Measurements from ENCODE around the gene KCNJ9.

KCNJ9 gene

DNA sequence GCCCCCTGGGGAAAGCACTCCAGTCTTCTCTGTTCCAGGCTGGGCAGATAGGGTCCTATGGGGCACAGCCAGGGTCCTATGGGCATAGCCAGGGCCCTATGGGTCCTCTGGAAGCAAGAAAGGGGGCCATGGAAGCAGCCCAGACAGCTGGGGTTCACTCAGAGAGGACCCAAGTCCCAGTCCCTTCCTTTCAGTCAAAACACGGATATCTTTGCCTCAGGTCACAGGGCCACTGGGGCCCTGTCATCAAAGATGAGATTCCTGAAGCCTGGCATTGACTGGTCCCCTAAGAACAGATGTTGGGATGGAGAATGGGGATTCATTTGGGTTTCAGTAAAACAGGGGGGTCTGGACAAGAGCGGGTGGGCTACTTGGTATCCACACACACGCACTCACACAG is 8.5 kb downstream of the KCNJ9 start:
- no peak for DNase-seq

DNA sequence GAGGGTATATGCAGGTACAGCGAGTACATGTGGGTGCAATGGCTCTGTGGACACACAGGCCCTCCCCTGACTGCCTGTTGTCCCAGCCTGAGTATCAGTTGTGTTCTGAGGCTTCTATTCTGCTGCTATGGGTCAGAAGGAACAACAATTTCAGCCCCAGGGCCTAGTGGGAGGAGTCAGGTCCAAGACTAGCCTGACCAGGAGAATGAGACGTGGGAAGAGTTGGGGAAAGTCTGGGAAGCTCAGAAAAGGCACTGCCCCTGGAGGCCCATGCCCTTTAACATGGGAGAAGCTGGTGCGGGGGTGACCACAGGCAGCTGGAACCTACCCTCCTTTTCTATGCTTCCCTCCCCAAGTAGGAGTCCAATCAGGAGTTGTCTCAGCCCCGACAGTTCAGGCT is 9.4 kb downstream of the KCNJ9 start:
- no peak for DNase-seq

DNA sequence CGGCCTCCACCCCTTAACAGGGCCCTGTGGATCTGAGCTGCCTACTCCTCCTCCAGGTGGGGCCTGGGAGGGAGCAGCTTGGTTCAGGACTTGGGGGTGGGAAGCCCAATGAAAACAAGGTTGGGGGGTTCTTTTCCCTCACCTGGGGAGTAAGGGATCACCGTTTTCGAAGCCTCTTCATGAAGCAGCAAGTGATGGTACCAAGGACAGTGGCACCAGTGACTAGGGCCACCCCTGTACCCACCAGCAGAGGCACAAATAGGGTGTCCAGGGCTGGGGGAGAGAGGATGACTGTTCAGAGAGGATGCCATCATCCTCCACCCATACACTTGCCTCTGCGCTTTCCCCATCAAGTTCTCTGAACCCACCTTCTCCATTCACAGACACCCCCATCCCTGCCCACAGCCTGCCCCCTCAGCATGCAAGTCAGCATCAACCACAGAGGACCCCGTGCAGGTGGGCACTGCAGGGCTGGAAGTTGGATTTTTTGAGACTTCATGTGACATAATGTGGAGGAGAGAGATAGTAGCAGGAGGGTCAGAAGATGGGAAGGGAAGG is 10.4 kb downstream of the KCNJ9 start:
- no peak for DNase-seq

DNA sequence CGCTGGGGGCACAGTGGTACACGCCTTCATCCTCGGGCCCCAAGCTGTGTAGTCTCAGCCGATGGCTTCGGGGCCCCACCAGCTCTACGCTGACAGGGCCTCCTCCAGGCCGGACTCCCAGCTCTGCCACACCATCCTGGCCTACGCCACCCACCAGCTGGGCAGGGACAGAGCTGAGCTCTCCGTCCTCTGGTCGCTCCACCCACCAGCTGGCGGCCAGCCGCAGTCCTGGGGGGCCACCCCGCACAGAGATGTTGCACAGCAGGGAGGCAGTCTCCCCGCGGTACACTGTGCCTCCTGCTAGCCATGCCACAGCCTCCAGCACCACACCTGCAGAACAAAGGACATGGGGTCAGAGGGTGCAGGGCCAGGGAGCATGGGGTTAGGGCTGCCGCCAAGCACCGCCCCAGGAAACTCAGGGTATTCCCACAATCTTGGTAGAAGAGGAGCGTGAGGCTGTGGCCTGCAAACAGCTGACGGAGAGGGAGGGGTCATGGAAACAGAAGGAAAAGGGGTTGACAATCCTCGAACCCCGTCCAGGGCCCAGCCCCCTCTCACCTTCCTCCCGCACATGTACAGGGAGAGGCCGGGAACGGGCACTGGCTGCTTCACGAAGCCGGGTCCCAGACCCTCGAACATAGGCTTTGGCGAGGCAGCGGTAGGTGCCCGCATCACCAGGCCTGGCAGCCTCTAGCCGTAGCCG is 11.2 kb downstream of the KCNJ9 start:
- DNase-seq, result no peak

DNA sequence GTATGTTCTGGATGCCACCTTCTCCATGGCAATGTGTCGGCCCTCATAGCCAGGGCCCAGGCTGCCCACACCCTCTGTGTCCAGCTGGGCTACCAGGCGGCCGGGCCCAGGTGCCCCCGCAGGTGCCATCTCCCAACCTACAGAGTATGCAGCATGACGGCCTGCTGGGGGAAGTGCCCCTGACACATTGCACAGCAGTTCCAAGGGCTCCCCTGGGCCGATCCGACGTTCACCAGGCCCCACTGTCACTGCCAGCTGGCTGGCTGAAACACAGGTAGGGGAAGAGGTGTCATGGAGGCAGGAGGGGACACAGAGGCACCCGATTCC is 11.7 kb downstream of the KCNJ9 start:
- no peak for DNase-seq

DNA sequence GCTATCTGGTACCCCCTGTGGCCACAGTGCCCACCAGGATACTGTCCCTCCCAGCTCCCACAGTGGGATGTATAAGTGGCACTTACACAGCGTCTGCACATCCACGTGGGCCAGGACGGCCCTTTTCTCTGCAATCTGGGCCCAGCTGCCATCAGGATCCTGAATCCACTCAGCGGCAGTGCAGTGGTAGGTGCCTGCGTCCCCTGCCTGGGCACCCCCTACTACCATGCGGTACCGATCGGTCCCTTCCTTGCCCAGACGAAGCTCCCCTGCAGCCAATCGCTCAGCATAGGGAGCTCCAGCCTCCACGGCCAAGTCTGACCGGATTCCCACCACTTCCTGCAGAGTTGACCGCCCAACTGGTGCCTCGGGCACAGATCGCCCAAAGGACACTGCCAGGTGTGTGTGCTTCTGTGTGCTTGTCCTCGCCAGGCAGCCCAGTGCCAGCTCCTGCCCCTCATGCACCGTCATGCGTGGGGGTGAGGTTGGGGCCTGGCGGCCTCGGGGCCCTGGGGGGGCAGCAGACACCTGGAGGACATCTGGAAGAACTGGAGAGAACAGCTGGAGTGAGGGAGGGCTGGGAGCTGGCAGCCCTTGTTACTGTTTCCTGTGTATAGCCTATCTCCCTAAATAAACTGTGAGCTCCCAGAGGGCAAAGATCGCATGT is 12.4 kb downstream of the KCNJ9 start:
- no peak for DNase-seq

DNA sequence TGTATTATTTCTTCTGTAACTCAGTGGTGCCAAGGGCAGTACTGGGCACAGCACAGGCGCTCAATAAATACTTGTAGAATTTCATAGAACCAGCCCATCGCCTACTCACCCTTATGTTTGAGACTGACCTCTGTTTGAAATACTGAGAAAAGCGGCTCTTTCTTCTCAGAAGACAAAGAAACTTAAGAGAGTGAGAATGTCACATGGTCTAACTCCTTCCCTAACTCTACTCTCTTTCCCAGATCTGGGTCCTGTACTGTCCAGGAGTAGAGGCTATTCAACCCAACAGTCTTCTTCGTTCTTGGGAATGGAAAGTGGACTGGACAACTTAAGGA is 12.9 kb downstream of the KCNJ9 start:
- no peak for DNase-seq

DNA sequence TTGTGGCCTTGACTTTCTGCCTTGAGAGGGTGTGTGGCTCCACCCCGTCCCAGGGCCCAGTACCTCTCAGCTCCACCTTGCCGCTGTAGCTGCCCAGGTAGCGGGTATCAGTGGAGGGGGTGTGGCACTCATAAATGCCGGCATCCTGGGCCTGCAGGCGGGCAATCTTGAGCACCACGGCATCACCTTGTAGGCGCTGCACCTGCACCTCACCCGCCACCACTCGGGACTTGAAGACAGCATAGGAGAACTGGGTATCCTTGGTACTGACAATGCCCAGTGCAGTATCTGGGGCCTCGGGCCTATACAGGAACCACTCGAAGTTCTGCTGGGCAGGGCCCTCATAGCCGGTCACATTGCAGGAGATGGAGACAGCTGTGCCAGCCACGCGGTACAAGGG is 13.5 kb downstream of the KCNJ9 start:
- no peak for DNase-seq

DNA sequence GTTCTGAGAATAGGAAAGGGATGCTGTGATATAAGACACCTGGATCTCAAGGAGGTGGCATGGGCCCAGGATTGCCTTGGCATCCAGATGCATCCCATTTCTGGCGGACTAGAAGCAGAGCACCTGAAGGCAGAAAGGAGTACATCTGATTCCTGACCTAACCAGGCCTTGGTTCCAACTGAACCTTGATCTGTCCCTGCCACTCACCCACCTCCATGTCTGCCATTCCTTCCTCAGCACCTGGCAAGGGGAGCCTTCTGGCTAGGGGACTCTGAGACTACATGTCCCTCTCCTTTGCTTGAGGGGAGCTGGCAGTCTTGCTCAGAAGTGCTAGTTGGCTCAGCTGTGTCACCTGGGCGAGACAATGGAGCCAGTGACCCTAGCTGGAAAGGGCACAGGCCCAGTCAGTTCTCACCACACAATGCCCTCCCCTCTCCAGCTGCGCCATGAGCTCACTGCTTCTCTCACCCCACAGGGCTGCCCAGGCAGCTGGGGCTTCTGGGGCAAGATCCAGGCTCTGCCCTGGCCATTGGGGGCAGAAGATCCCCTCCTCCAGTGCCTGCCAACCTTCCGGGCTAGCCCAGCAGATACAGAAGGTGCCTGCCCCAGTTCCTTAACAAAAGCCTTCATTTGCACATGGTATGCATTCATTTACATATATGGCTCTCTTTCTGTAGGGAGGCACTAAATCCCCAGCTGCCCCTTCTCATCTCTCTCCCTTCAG is 14.2 kb downstream of the KCNJ9 start:
- DNase-seq, result no peak

DNA sequence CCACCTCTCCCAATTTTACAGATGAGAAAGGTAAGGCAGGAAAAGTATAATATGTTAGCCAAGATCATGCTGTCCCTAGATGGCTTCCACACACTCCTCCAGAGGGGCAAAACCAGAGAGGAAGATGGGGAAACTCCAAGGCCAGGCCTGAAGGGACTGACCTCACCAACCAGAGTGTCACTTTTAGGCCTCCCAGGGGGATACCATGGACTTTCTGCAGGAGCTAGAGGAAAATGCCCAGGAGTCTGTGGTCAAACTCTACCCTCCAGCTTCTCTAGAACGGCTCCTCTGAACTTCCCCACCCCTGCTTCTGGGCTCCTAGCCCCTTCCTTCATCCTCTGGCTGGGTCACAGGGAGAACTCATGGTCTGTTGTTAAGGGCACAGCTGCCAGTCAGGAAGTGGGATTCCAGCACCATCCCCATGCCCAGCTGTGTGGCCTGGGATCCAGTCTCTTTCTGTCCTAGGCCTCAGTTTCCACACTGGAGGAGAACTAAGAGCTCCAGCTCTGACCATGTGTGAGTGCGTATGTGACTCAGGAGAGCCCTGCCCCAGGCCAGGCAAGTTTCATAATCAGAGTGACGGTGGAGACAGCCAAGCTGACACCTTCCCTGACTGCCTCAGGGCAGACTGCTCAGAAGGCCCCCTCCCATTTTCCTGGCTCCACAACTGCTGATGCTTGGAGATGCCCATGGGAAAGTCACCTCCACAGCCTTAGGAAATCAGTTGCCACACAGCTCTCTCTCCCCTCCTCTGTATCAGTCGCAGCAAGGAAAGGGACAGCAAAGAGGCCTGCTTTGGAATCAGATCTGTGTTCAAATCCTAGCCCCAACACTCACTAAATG is 15.2 kb downstream of the KCNJ9 start:
- DNase-seq, result no peak

DNA sequence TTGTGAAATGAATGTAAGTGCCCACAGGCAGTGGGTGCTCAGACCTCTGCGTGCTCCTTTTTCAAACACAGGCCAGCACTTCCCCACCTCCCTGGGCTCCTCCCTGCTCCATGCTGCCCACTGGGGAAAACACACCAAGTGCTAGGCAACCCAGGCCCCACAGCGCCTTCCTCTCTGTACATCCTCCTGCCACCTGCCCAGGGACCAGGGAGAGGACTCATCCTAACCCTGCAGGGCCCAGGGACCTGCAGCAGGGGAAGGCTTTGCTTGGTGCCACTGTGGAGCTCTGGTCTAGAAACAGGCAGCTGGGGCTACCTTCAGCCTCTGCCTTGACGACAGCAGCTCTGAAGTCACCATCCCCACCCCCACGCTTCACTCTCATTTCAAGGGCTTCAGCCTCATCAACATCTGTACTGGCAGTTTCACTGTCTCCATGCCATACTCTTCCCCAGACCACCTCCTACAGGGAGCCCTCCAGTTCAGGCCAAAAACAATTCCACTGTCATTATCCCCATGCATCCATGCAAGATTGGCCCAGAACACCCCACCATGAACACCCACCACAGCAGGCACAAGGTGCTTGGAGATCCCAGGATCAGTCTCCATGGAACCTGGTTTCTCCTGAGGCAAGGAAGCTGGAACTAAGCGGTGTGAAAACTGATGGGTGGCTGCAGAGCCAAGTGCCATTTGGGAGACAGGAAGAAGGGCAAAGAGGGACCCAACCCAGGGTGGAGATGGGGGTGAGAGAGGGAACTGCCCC is 16.0 kb downstream of the KCNJ9 start:
- no peak for DNase-seq

DNA sequence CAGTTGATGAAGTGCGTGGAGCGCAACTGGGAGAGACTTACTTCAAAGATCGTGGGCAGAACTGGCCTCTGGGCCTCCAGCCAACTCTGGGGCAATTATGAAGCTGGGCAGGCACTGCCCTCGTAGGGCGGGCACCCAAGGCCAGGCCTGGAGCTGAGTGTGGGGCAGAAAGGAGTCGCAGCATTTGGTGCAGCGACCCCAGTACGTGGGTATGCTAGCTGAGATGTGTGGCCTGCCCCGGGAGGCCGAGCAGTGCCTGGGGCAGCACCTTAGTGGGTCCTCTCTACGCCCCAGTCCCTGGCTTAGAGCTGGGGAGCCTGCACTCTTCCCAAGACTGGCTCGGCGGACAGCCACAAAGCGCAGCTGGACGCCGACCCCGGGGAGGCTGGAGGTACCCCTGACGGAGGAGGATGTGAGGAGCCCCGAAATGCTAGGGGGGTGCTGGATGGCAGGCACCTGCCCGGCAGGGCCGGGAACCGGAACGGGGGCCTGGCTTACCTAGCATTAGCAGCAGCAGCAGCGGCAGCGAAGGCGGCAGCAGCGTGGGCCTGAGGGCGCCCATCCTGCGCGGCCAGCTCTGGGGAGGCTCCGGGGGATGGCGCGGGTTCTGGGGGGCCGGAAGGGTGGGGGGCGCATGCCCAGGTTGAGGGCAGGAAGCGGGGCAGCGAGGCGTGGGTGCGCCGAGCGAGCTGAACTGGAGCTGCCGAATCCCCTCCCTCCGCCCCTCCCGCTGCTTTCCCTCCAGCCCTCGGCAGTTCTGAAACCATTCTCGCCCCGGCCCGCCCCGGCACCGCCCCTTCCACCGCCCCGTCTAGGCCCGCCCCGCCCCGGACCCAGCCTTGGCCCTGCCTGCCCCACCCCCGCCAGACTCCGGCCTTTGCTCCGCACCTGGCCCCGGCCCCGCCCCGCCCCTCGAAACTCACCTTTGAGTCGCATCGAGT is 16.8 kb downstream of the KCNJ9 start, which contains the start of gene IGSF8:
Gene IGSF8, minus strand, starts transcription at position 709 of the 941 bp plus-strand sequence. Its CDS starts 147 bp downstream, at position 562.
- DNase-seq, result peak; percentile 86

DNA sequence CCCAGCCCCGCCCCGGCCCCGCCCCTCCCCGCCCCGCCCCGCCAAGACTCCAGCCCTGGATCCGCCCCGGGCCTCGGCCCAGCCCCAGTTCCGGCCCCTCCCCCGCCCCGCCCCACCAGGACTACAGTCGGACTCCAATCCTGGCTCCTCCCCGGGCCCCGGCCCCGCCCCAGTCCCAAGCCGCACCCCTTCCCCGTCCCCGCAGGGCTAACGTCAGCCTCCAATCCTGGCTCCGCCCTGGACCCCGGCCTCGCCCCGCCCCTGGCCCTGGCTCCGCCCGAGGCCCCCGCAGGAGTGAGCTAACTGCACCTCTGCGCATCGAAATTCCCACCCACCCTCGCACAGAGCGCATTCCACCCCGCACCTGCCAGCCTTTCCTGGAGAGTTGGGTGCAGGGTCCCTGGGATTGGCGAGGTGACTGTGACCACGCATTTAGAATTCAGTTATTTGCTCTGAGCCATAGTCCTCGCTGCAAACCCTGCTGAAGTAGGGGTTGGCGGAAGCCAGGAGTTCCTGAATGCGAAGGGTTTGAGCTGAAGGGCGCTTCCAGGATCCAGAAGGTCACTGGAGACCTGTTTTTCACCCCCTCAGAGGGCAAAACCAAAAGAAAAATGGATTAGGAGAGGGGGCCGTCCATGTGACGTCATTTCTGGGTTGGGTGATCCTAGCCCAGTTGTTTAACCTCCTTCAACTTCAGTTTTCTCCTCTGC is 17.7 kb downstream of the KCNJ9 start:
- DNase-seq, result peak; percentile 89

DNA sequence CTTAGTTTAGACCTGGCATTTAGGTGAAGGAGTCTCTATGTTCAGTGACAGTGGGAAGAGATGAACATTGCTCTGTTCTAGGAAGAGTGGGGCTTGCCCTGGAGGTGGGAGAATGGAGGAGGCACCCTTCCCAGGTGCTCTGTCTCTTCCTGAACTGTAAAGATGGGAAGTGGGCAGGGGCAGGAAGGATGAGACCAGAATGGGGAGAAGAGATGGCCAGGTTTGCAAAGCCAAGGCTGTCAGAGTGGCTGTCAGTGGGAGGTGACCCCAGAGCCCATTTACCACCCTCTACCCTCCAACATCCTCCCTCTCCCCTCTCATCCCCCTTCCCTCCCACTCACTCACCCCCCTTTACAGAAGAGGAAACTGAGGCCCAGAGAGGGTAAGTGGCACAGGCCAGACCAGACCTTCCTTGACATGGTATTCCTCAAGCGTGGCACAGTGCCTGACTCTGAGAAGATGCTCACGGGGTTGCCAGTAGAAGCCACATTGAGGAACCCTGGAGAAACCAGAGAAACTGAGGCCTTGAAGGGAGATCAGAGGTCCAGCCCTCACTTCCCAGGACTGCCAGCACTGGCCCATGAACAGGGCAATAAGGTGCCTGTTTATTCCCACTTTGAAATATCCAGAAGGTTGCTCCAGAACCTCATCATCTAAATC is 18.5 kb downstream of the KCNJ9 start:
- no peak for DNase-seq

DNA sequence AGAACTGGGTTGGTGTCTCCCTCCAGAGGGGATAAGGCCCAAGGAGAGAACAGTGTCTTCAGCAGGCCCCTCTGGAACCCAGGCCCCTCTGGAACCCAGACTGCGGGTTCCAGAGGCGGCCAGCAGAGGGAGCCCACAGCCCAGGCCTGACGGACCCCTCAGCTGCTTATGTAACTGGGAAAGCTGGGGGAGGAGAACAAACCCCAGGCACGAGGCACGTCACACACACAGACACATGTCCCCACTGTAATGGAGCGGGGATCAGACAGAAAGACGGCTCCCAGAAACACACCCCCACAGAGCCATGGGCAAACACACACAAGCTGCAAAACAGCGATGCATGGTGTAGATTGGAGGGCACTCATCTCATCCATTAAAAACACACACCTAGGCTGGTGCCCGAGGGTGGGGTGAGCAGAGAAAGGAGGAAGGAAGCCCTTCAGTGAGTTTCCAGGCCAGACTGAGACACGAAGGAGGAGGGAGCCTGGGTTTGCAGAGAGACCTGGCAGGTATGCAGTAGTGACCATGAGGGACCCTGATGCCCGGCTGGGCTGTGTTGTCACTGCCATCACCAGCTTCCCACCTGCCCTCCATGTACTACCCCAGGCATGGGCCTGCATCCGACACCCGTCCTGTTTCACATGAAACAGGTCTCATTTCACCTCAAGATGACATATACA is 19.8 kb downstream of the KCNJ9 start:
- DNase-seq, result peak; percentile 80

DNA sequence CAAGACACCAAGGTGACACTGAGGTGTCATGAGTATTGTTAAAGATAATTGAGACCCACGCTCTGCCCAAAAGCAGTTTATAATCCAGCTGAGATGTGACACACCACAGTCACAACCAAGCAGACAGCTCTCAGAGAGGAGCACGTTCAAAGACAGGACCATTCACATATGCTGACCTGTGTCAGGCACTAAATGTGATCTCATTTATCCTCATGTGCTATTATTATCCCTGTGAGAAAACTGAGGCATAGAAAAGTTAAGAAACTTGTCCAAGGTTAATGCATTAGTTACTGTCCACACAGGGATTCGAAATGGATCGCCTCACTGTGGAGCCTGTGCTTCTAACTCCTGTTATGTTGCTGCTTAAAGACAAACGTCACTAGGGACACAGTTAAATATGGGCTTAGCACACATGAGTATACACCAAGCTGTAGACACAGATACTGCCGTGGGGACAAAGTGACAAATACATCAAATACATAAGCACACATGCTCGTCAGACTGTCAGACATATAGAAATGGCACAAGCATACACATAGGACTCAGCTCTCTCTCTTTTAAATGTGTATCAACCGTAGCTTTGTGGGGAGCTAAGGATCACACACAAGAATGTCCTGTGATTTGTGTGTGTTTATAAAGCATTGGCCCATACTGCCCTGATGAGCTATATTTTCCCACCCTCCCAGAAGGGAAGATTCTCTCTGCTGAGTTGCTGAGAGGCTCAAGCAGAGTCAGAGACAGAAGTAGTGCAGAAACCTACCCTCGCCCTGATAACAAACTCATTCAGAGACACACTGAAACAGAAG is 20.6 kb downstream of the KCNJ9 start:
- no peak for DNase-seq

DNA sequence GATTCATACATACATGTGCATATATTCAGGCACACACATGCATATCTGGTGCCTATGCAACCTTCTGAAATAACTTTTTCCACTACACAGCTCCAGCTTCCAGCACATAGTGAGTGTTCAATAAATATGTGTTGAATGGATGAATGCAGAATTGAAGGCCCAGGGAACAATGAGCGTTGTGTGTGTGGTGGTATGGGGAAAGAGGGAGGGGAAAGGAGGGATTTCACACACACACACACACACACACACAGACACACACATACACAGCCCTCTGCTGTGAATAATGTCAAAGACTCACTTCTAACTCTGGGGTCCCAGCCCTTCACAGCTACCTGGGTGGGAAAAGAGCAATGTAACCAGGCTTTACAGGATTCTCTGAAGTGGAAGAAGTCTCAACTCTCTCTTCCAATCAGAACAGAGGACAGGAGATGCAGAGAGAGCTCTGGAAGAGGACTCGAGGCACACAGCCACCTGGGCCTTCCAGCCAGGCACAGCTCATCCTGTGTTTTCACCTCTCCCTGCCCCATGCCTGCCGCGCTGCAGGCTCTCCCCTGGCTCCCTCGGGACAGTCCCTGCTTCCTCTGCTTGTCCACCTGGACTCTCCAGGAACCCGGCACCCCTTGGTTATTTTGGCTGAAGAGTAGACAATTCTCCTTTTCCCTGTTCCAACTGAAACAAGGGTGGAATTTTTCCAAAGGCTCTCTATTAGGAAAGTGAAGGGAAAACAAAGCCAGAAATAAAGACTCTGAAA is 22.5 kb downstream of the KCNJ9 start:
- no peak for DNase-seq

DNA sequence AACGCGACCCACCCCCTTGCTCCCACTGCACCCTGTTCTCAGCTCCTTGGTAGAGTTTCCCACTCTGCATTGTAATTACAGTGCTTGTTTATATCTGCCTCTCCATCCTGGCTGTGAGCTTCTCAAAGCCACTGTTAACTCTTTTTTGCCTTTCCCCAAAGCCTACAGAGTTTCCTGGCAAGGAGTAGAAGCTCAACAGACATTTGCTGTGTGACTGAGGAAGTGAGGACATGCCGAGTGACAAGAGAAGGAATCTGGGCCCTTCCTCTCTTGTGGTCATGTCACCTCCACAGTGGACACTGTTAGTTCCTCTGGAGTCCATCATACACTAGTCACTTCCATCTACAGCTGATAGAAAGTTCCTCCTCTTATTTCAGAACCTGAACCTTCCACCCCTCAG is 23.1 kb downstream of the KCNJ9 start:
- DNase-seq, result no peak

Measured in NCI-H1092 treated with DMSO at 0.1 percent for 48 hours (cell line).